ENCODE measurements around the gene PCDHA8. TPM values are rescaled to one million over a fixed set of nuclear protein-coding genes. Genes with fewer than 3 reads are reported as not detected.
"Not testable (repeated sequence)": the region's sequence is repeated elsewhere in the genome, so short reads cannot be mapped to it uniquely, and the experiment has no call there.

The PCDHA8 gene
- total RNA-seq, 1 donor from 2014 or later, result 0.40 TPM

- intact Hi-C loops (cut with DNase I), result no loop called here
- DNase-seq (ENCODE audit: low spot score), result no peak
- no peak for ATAC-seq
Observed at GRCh38 chr5:140862441-140863295, 21.7 kb downstream of the PCDHA8 start.

- intact Hi-C loops (cut with DNase I), result no loop called here
Observed at GRCh38 chr5:140868721-140869554, 28.0 kb downstream of the PCDHA8 start, which contains the start of gene PCDHA11. Gene PCDHA11 (plus strand): TSS chr5:140868957. CDS start chr5:140869104, 147 bp downstream.

GRCh38 chr5:140869555-140869886 is 28.5 kb downstream of the PCDHA8 start:
- intact Hi-C loops (cut with DNase I), result no loop called here
- DNase-seq (ENCODE audit: low spot score), result no peak
- ATAC-seq, result no peak

More at GRCh38 chr5:140868721-140869554, 28.0 kb downstream of the PCDHA8 start, which contains the start of gene PCDHA11:
- DNase-seq (ENCODE audit: low spot score), result no peak
- peak; percentile 51 for ATAC-seq

- DNase-seq (ENCODE audit: low spot score) (no peak), ATAC-seq (no peak)
- intact Hi-C loops (cut with DNase I), result no loop called here
Observed at GRCh38 chr5:140870221-140871201, 29.5 kb downstream of the PCDHA8 start.

- DNase-seq (ENCODE audit: low spot score), result no peak
- intact Hi-C loops (cut with DNase I), result no loop called here
- no peak for ATAC-seq
Observed at GRCh38 chr5:140875085-140876065, 34.4 kb downstream of the PCDHA8 start, which contains the start of gene PCDHA12. Gene PCDHA12 (plus strand): TSS chr5:140875308. CDS start chr5:140875473, 165 bp downstream.

GRCh38 chr5:140876541-140877261 is 35.7 kb downstream of the PCDHA8 start:
- intact Hi-C loops (cut with DNase I); ATAC-seq: not testable (repeated sequence)

GRCh38 chr5:140877262-140877581 is 36.2 kb downstream of the PCDHA8 start:
- ATAC-seq, result no peak
- intact Hi-C loops (cut with DNase I), result no loop called here
- no peak for DNase-seq (ENCODE audit: low spot score)

More at GRCh38 chr5:140876541-140877261, 35.7 kb downstream of the PCDHA8 start:
- DNase-seq (ENCODE audit: low spot score), result not testable (repeated sequence)

- DNase-seq (ENCODE audit: low spot score), result no peak
- no peak for ATAC-seq
- intact Hi-C loops (cut with DNase I), result no loop called here
Observed at GRCh38 chr5:140881889-140882590, 41.1 kb downstream of the PCDHA8 start, which contains the start of gene PCDHA13. Gene PCDHA13 (plus strand): TSS chr5:140882124. CDS start chr5:140882269, 145 bp downstream.

GRCh38 chr5:140882591-140882899 is 41.6 kb downstream of the PCDHA8 start:
- intact Hi-C loops (cut with DNase I), result no loop called here
- ATAC-seq (no peak), DNase-seq (ENCODE audit: low spot score) (no peak)

- intact Hi-C loops (cut with DNase I), result no loop called here
- no peak for ATAC-seq
- DNase-seq (ENCODE audit: low spot score), result no peak
Observed at GRCh38 chr5:140883373-140883772, 42.4 kb downstream of the PCDHA8 start.

- DNase-seq (ENCODE audit: low spot score) (no peak), ATAC-seq (no peak)
- intact Hi-C loops (cut with DNase I), result no loop called here
Observed at GRCh38 chr5:140883927-140884697, 43.1 kb downstream of the PCDHA8 start.

Other genes with a start within 250 kb of the PCDHA8 start
- 107 TPM for gene CD14, start 208.0 kb upstream of the PCDHA8 start, total RNA-seq
- gene TMCO6, start 201.7 kb upstream of the PCDHA8 start, total RNA-seq, result 20.1 TPM
- gene NDUFA2, start 193.6 kb upstream of the PCDHA8 start, total RNA-seq, result 39.8 TPM
- 89.6 TPM for gene IK, start 193.4 kb upstream of the PCDHA8 start, total RNA-seq
- gene WDR55, start 176.3 kb upstream of the PCDHA8 start, total RNA-seq, result 16.0 TPM
- gene DND1, start 167.6 kb upstream of the PCDHA8 start, total RNA-seq, result 1.4 TPM
- 43.3 TPM for gene HARS1, start 149.8 kb upstream of the PCDHA8 start, total RNA-seq
- gene HARS2, start 149.7 kb upstream of the PCDHA8 start, total RNA-seq, result 27.1 TPM
- gene ZMAT2, start 140.7 kb upstream of the PCDHA8 start, total RNA-seq, result 36.9 TPM
- gene PCDHA1, start 55.0 kb upstream of the PCDHA8 start, total RNA-seq, result not detected
- 0.13 TPM for gene PCDHA2, start 46.3 kb upstream of the PCDHA8 start, total RNA-seq
- 0.71 TPM for gene PCDHA3, start 40.1 kb upstream of the PCDHA8 start, total RNA-seq
- gene PCDHA4, start 34.1 kb upstream of the PCDHA8 start, total RNA-seq, result 0.85 TPM
- 0.27 TPM for gene PCDHA5, start 19.6 kb upstream of the PCDHA8 start, total RNA-seq
- gene PCDHA6, start 13.2 kb upstream of the PCDHA8 start, total RNA-seq, result 0.76 TPM
- 0.45 TPM for gene PCDHA7, start 6.9 kb upstream of the PCDHA8 start, total RNA-seq
- gene PCDHA9, start 7.2 kb downstream of the PCDHA8 start, total RNA-seq, result 0.45 TPM
- gene PCDHA10, start 14.7 kb downstream of the PCDHA8 start, total RNA-seq, result 2.9 TPM
- gene PCDHA11, start 27.8 kb downstream of the PCDHA8 start, total RNA-seq, result 1.4 TPM
- 5.8 TPM for gene PCDHA12, start 34.1 kb downstream of the PCDHA8 start, total RNA-seq
- gene PCDHA13, start 40.9 kb downstream of the PCDHA8 start, total RNA-seq, result 0.85 TPM
- gene PCDHAC1, start 85.1 kb downstream of the PCDHA8 start, total RNA-seq, result 0.71 TPM
- 2.4 TPM for gene PCDHAC2, start 125.3 kb downstream of the PCDHA8 start, total RNA-seq
- gene PCDHB1, start 210.2 kb downstream of the PCDHA8 start, total RNA-seq, result 0.09 TPM

Data from sciatic nerve (tissue), 2 donors.